Subcutaneous abdominal adipose tissue (tissue), 5 donors: ENCODE data around the gene ARHGAP44.

Experiments used
- H3K27ac ChIP-seq: one replicate; pipeline ENCODE4 v1.7.0; 2013; ENCODE audit warnings: low read depth, mild to moderate bottlenecking, inconsistent platforms, low read length, moderate library complexity
- H3K27me3 ChIP-seq, 5 donors: one replicate each; pipeline ENCODE4 v1.7.0; 2013; ENCODE audit warnings: low read length in 5 of 5, inconsistent platforms in 1 of 5; ENCODE audit not compliant: control insufficient read depth in 5 of 5, insufficient read depth in 4 of 5
- H3K36me3 ChIP-seq, 5 donors: one replicate each; pipeline ENCODE4 v1.7.0; 2013; ENCODE audit warnings: low read length in 5 of 5; ENCODE audit not compliant: control insufficient read depth in 5 of 5, insufficient read depth in 5 of 5
- H3K4me1 ChIP-seq, 5 donors: one replicate each; pipeline ENCODE4 v1.7.0; 2013; ENCODE audit warnings: low read length in 5 of 5, mild to moderate bottlenecking in 3 of 5, moderate library complexity in 1 of 5; ENCODE audit not compliant: control insufficient read depth in 5 of 5, insufficient read depth in 5 of 5
- H3K4me3 ChIP-seq, 5 donors: one replicate each; pipeline ENCODE4 v1.7.0; 2013; ENCODE audit warnings: low read length in 5 of 5, low read depth in 1 of 5
- H3K9ac ChIP-seq, 5 donors: one replicate each; pipeline ENCODE4 v1.7.0; 2013; ENCODE audit warnings: low read length in 5 of 5, mild to moderate bottlenecking in 4 of 5, moderate library complexity in 3 of 5
- H3K9me3 ChIP-seq, 5 donors: one replicate each; pipeline ENCODE4 v1.7.0; 2013; ENCODE audit warnings: low read length in 5 of 5; ENCODE audit not compliant: control insufficient read depth in 5 of 5
- donor health status: healthy.
- donor health status: healthy.
- donor health status: healthy.
- donor health status: healthy.
- donor health status: healthy.

Gene ARHGAP44

DNA sequence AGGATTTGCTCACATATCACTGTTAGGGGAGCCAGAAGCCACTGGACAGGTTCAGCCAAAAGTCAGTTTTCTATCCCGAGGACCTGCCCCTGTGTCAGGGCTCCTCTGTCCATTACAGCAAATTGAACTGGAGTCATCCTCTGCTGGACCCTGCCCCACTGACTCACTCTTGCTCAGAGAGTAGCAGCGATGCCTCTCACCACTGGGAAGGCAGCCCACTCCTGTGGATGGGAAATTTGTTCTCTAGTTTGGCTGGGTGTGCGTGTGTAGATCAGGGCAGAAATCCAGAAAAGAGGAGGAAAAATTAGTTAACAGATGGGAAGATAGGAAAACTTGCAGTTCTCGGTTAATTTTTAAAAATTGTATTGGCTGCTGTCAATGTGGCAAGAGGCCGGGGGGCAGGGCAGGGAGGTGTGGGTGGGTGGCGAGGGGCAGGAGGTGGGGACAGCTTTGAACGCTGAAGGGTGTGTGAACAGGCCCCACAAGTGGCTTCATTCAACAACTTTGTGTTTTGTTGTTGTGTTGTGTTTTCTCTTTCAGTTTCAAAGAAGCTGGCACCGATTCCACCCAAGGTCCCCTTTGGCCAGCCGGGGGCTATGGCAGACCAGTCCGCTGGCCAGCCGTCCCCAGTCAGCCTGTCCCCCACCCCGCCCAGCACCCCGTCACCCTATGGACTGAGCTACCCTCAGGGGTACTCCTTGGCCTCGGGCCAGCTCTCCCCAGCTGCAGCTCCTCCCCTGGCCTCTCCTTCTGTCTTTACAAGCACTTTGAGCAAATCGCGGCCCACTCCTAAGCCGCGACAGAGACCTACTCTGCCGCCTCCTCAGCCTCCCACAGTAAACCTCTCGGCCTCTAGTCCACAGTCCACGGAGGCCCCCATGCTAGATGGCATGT is 194.9 kb downstream of the ARHGAP44 start:
- Histone ChIP-seq H3K36me3 (no peaks in the 10 kb centered on the region), H3K4me1 (peaks cover 1 to 22% (median 14%) of the 10 kb centered on the region in 5 donors), H3K9me3 (no peaks in the 10 kb centered on the region), H3K27ac (peak overlapping the region; percentile 44), H3K4me3 (peak overlapping the region in 4 of 5 donors; percentile 8 to 53 (median 34)), H3K9ac (no peak overlapping the region), H3K27me3 (peaks cover 0 to 10% (median 3%) of the 10 kb centered on the region in 5 donors)

DNA sequence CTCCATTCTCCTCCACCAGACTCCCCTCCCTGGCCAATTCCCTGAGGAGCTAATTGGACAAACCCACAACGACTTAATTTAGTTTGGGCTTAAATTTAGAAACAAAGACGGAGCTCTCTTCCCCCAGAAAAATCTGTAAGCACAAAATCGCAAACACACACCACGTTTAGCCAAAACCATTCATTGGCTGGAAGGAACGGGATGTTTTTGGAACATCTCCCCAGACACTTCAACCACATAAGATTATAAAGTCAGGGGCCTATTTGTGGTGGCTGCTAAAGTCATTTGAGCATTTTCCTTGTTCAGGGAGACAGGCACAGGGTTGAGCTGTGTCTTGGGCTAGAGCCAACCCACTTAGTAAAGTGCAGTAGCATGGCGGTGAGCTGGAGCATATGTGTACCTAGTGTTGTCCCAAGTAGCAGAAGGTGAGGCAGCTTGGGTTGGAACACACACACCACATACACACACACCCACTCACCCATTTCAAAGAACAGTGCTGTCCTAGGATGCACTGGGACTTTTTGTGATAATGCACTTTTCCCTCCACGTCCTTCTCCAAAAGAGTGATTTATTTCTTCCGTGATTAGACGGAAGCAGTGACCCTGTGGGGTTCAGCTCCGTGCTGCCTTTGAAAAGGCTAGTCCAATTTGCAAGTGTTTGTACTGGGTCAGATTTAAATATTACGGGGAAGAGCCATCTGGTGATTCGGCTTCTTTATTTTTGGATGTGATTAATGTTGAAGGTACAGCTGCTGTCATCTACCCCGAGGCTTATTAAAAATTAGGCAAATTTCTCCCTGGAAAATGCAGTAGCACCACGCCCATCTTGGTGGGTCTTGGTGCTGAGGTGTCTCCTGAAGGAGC is 196.4 kb downstream of the ARHGAP44 start:
- peaks cover 1 to 28% (median 19%) of the 10 kb centered on the region in 5 donors for H3K4me1 ChIP-seq
- no peak overlapping the region for H3K9ac ChIP-seq
- peak overlapping the region; percentile 44 for H3K27ac ChIP-seq
- H3K36me3 ChIP-seq = peaks cover 0 to 10% (median 7%) of the 10 kb centered on the region in 5 donors
- H3K27me3 ChIP-seq = peaks cover 0 to 10% (median 3%) of the 10 kb centered on the region in 5 donors
- no peaks in the 10 kb centered on the region for H3K9me3 ChIP-seq
- H3K4me3 ChIP-seq = no peak overlapping the region

DNA sequence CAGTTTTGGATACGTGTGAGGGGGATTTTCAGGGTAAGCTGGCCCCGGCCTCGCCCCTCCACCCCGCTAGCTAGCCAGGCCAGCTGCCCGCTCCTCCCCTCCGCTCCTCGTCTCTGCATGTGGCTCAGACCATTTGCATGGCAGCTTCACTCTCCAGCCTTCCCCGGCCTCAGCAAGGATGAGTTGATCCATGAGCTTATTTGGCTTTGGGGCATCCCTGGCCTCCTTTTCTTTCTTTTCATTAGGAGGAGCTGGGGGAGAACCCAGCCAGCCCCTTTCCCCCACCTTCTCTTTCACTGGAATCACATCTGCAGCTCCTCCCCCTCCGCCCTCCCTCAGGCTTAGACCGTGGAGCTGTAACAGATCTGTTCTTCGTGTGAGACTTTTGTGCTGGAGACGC is 197.8 kb downstream of the ARHGAP44 start:
- peaks cover 0 to 8% (median 3%) of the 10 kb centered on the region in 5 donors for H3K27me3 ChIP-seq
- no peak overlapping the region for H3K4me3 ChIP-seq
- H3K4me1 ChIP-seq = peaks cover 1 to 28% (median 19%) of the 10 kb centered on the region in 5 donors

DNA sequence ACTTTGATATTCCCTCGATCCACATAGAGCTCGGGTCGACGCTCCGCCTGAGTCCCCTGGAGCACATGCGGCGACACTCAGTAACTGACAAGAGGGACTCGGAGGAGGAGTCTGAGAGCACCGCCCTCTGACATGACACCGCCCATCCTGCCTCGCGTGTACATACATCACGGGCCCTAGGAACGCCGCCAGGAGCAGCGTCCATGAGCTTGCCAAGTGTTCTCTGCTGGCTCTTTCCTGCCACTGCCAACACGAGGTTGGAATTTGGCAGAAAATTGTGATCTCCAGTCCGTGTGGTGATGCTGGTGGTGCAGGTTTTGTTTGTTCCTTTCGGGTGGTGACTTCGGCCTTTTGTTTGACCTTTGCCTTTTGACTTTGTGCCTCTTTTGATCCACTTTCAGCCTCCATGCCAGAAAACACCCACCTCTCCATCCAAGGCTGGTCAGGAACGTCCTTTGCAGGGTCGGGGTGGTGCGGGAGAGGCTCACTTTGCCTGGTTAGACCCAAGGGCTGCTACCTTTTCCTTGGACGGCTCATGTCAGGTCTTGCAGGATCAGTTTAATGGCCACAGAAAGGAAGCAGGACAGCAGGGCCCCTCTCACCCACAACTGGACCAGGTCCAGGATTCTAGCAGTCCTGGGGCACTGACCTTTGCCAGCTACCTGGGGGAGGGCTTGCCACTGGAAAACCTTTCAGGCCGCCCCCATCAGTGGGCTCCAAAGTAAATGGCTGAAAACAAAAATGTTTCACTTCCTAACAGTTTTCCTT is 200.9 kb downstream of the ARHGAP44 start:
- H3K4me3 ChIP-seq = no peak overlapping the region
- no peak overlapping the region for H3K9ac ChIP-seq
- no peak overlapping the region for H3K27ac ChIP-seq
- H3K9me3 ChIP-seq = no peaks in the 10 kb centered on the region
- peaks cover 0 to 3% (median 0%) of the 10 kb centered on the region in 5 donors for H3K27me3 ChIP-seq
- peaks cover 0 to 22% (median 11%) of the 10 kb centered on the region in 5 donors for H3K4me1 ChIP-seq
- peaks cover 0 to 56% (median 52%) of the 10 kb centered on the region in 5 donors for H3K36me3 ChIP-seq

More for the DNA sequence above, 197.8 kb downstream of the ARHGAP44 start:
- Histone ChIP-seq H3K27ac (no peak overlapping the region), H3K9ac (no peak overlapping the region), H3K36me3 (peaks cover 0 to 25% (median 21%) of the 10 kb centered on the region in 5 donors), H3K9me3 (no peaks in the 10 kb centered on the region)

DNA sequence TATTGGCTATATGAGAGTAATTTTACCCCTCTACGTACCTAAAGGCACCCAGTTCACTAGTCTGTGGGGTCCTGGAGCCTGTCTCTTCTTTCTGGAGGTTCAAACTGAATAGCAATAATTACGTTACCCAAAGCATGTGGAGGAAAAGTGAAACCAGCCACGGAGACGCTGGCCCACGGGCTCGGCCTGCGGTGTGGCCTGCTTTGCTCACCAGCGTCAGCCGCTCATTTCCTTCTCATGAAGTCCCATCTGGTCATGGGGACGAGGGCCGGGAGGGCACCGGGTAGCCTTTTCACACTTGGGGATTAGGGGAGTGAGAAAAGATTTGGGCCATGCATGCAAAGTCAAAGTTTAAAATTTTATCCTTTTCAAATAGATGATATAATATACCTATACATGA is 201.6 kb downstream of the ARHGAP44 start:
- Histone ChIP-seq H3K4me1 (peaks cover 0 to 15% (median 8%) of the 10 kb centered on the region in 5 donors), H3K4me3 (no peak overlapping the region), H3K36me3 (peaks cover 0 to 63% (median 59%) of the 10 kb centered on the region in 5 donors), H3K9ac (no peak overlapping the region), H3K27ac (no peak overlapping the region), H3K27me3 (peaks cover 0 to 3% (median 0%) of the 10 kb centered on the region in 5 donors), H3K9me3 (no peaks in the 10 kb centered on the region)

DNA sequence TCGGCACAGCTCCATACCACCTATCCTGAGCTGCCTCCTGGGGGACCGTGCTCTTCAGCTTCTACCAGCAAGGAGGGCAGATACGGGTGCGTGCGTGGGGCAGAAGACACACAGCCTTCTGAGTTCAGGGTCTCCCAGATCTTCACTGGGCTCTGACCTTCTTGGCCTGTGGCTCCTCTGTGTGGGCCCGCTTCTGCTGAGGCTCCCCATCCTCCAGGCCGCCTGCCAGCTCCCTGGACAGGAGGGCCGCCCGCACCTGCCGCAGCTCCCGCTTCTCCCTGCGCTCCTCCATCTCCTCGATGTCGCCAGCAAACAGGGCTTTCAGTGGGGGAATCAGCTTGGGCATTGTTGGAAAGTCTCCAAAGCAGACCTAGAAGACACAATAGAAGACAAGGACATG is 203.4 kb downstream of the ARHGAP44 start:
- Histone ChIP-seq H3K9me3 (no peaks in the 10 kb centered on the region), H3K27me3 (no peaks in the 10 kb centered on the region), H3K27ac (no peak overlapping the region), H3K4me3 (no peak overlapping the region), H3K4me1 (peaks cover 0 to 12% (median 8%) of the 10 kb centered on the region in 5 donors), H3K9ac (no peak overlapping the region), H3K36me3 (peaks cover 2 to 80% (median 76%) of the 10 kb centered on the region in 5 donors)

DNA sequence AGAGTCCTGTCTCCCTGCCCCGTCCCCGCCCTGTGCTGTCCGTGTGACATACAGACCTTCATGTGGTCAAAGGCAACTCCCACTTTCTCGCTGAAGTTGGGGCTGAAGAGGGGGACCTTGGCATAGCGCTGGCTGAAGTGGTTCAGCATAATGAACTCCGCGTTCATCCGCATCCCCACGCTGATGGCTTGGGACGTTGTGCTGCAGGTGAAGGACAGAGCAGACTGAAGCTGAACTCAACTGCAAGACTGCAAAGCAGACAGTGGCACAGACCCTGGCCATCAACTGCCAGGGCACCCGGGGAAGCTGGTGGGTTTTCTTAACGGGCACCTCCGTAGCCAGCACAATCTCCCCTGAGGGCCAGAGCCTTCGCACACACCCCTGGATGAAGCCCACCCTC is 204.3 kb downstream of the ARHGAP44 start:
- H3K27me3 ChIP-seq = no peaks in the 10 kb centered on the region
- peaks cover 0 to 8% (median 8%) of the 10 kb centered on the region in 5 donors for H3K4me1 ChIP-seq
- no peak overlapping the region for H3K9ac ChIP-seq
- H3K27ac ChIP-seq = no peak overlapping the region
- H3K4me3 ChIP-seq = no peak overlapping the region
- no peaks in the 10 kb centered on the region for H3K9me3 ChIP-seq
- H3K36me3 ChIP-seq = peaks cover 9 to 90% (median 86%) of the 10 kb centered on the region in 5 donors

DNA sequence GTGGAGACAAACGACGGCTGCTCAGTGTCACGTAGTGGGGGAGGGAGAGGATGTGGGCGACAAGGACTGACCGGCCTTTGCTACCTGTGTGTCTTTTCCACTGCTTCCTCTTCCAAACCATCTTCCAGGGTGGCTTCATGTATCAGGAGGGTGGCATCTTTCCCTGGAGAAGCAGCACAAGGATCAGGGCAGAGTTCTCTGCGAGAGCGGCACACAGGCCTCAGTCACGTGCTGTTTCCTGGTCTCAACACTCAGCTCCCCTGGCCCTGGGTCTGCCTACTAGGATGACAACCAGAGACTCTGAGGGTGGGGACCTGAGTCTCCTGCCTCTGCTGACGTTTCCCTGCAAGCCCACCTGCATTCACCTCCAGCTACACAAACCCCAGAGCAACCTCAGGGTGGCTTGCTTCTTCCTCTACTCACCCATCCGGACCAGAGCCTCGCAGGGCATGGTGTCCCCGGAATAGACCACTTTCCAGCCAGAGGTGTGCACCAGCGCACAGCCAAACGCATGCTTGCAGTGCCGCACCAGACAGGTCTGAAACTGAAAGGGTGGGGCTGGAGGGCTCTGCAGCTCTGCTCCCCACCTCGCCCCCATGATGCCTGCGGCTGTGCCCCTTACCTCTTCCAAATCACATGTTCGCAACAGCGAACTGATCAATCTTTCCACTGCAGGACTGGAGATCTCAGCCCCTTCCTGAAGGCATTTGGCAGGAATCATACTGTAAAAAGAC is 205.2 kb downstream of the ARHGAP44 start:
- Histone ChIP-seq H3K4me3 (no peak overlapping the region), H3K27me3 (no peaks in the 10 kb centered on the region), H3K4me1 (peaks cover 2 to 4% (median 3%) of the 10 kb centered on the region in 5 donors), H3K9me3 (no peaks in the 10 kb centered on the region), H3K27ac (no peak overlapping the region), H3K9ac (no peak overlapping the region), H3K36me3 (peaks cover 9 to 98% (median 94%) of the 10 kb centered on the region in 5 donors)
